Uterus (tissue), 4 donors: ENCODE measurements around the gene CYFIP1. TPM values are rescaled to one million over a fixed set of nuclear protein-coding genes. Genes with fewer than 3 reads are reported as not detected.

ENCODE experiments used
- DNase-seq, 2 donors: peaks; one replicate each; pipeline ENCODE4 v3.0.0-alpha.2; 2019 to 2020
- H3K27ac ChIP-seq, 2 donors: fragments of 200-600 bp; sonication (generic); 1 replicate in 1 of 2; 2 replicates in 1 of 2; pipeline ENCODE4 v1.5.1; 2016 to 2018
- H3K27me3 ChIP-seq, 2 donors: fragments of 200-600 bp; sonication (generic); one replicate each; pipeline ENCODE4 v1.5.1; 2018 to 2019; ENCODE audit warnings: control low read depth in 1 of 2
- H3K36me3 ChIP-seq, 2 donors: fragments of 200-600 bp; sonication (generic); one replicate each; pipeline ENCODE4 v1.5.1; 2019; ENCODE audit warnings: control low read depth in 1 of 2
- H3K4me1 ChIP-seq, 2 donors: fragments of 200-600 bp; sonication (generic); one replicate each; pipeline ENCODE4 v1.5.1; 2018 to 2019; ENCODE audit warnings: control low read depth in 1 of 2
- H3K4me3 ChIP-seq, 2 donors: fragments of 200-600 bp; sonication (generic); 1 replicate in 1 of 2; 2 replicates in 1 of 2; pipeline ENCODE4 v1.5.1; 2018 to 2019; ENCODE audit warnings: mild to moderate bottlenecking in 1 of 2
- H3K9me3 ChIP-seq, 2 donors: fragments of 200-600 bp; sonication (generic); one replicate each; pipeline ENCODE4 v1.5.1; 2019; ENCODE audit warnings: control low read depth in 1 of 2
- CTCF ChIP-seq, 4 experiments: fragments of 200-600 bp in 2 of 4; fragments of 450-650 bp in 2 of 4; sonication (generic) in 2 of 4; IDR thresholded peaks; one replicate each; pipeline ENCODE4 v1.5.1; 2016 to 2019; ENCODE audit warnings: antibody characterized with exemption in 4 of 4, mild to moderate bottlenecking in 2 of 4, moderate library complexity in 1 of 4
- POLR2A ChIP-seq, 2 donors: fragments of 450-650 bp; IDR thresholded peaks; one replicate each; pipeline ENCODE4 v1.6.1; 2016; ENCODE audit warnings: antibody characterized with exemption in 2 of 2, mild to moderate bottlenecking in 1 of 2, moderate library complexity in 1 of 2
- intact Hi-C: fragments of 100-400 bp; cut with DNase I; formaldehyde crosslinking; loops from one replicate; pipeline ENCODE4 v1.15.1; 2023; ENCODE audit warnings: low total_unique reads
- total RNA-seq, 4 donors: library from RNA; depleted of rRNA in 3 of 4; stranded (reverse); fragments of >200 nt in 3 of 4; gene quantifications; one replicate each; pipeline versions ENCODE4 v1.1.0 to v1.2.4, GENCODE V29; 2014 to 2023
- donor health status: DM: yes; HTN: yes; CAD: no.

CYFIP1 gene
- total RNA-seq, 4 donors from 2014 or later = 61.5 to 145 (median 101) TPM

- Histone ChIP-seq H3K9me3 (no peaks in the 10 kb centered on the region), H3K4me3 (no peak overlapping the region), H3K4me1 (no peaks in the 10 kb centered on the region), H3K27ac (no peak overlapping the region), H3K27me3 (no peaks in the 10 kb centered on the region), H3K36me3 (no peaks in the 10 kb centered on the region)
- intact Hi-C loops = no loop called here
- TF ChIP-seq POLR2A (IDR thresholded peaks at IDR 0.05) (no peak), CTCF (IDR thresholded peaks at IDR 0.05) (no peak)
- no peak for DNase-seq
These were observed 148.7 kb downstream of the CYFIP1 start for GRCh38 chr15:22831473-22831872.

GRCh38 chr15:22827125-22827524 is 153.0 kb downstream of the CYFIP1 start:
- no peaks in the 10 kb centered on the region for H3K9me3 ChIP-seq
- no peak overlapping the region for H3K4me3 ChIP-seq
- no peaks in the 10 kb centered on the region for H3K36me3 ChIP-seq
- intact Hi-C loops = no loop called here
- no peaks in the 10 kb centered on the region for H3K27me3 ChIP-seq
- DNase-seq = no peak
- TF ChIP-seq CTCF (IDR thresholded peaks at IDR 0.05) = no peak
- TF ChIP-seq POLR2A (IDR thresholded peaks at IDR 0.05) = no peak
- no peaks in the 10 kb centered on the region for H3K4me1 ChIP-seq
- H3K27ac ChIP-seq = no peak overlapping the region

- H3K27ac ChIP-seq = no peak overlapping the region
- no peaks in the 10 kb centered on the region for H3K27me3 ChIP-seq
- H3K4me3 ChIP-seq = no peak overlapping the region
- no peaks in the 10 kb centered on the region for H3K9me3 ChIP-seq
- TF ChIP-seq POLR2A (IDR thresholded peaks at IDR 0.05) (no peak), CTCF (IDR thresholded peaks at IDR 0.05) (no peak)
- DNase-seq = no peak
- no peaks in the 10 kb centered on the region for H3K36me3 ChIP-seq
- intact Hi-C loops = no loop called here
- H3K4me1 ChIP-seq = no peaks in the 10 kb centered on the region
These were observed 156.6 kb downstream of the CYFIP1 start for GRCh38 chr15:22823495-22824128.

- Histone ChIP-seq H3K27ac (no peak overlapping the region), H3K4me3 (no peak overlapping the region), H3K36me3 (no peaks in the 10 kb centered on the region), H3K4me1 (no peaks in the 10 kb centered on the region), H3K9me3 (no peaks in the 10 kb centered on the region), H3K27me3 (no peaks in the 10 kb centered on the region)
- no peak for TF ChIP-seq CTCF (IDR thresholded peaks at IDR 0.05)
- TF ChIP-seq POLR2A (IDR thresholded peaks at IDR 0.05) = no peak
- intact Hi-C loops = no loop called here
- no peak for DNase-seq
These were observed 160.5 kb downstream of the CYFIP1 start for GRCh38 chr15:22819651-22820050.

Other genes with a start within 250 kb of the CYFIP1 start
- 1 to 10 TPM; 4.6 to 8.1 (median 6.5) TPM for gene NIPA1, start 193.7 kb downstream of the CYFIP1 start, total RNA-seq
- gene NIPA2, start 141.7 kb downstream of the CYFIP1 start, total RNA-seq = 10 to 100 TPM in 3 of 4 donors, 1 to 10 TPM in 1; 6.5 to 61.2 (median 22.1) TPM
- gene TUBGCP5, start 59.2 kb upstream of the CYFIP1 start, total RNA-seq = 10 to 100 TPM; 12.3 to 41.1 (median 19.5) TPM
- gene GOLGA6L1, start 156.5 kb upstream of the CYFIP1 start, total RNA-seq = not detected